ENCODE results near the gene CLECL1. TPM values are rescaled to one million over a fixed set of nuclear protein-coding genes. Genes with fewer than 3 reads are reported as not detected.
A peak's percentile ranks its signal among the peaks of the same experiment; 100 is the strongest.

Gene CLECL1
- 1.7 TPM for total RNA-seq
- long read RNA-seq = 0 reads

DNA sequence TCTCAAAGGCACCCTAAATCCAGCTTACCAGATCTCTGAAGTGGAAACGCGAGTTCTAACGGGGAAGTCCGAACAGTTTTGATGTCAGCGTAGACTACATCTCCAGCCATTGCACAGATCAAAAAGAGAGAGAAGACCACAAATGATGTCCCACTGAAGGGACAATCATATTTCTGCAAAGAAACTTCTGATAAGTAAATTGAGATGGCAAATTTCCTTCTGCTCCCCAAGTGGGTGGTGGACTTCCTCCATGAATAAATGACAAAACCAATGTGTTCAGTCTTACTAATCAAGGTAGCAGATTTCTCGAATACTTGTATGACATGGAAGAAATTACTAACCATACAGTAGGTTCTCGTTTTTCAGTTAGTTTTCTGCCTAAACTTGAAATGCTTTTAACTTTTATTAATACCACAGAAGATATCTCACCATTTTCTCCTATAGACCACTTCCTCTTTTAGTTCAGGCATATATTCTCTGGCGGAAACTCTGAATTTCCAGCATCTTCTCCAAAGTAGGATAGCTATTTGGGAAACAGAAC lies at the start of gene CLECL1:
Gene CLECL1, minus strand, starts transcription at position 177 of the 541 bp plus-strand sequence.
- ATAC-seq = no peak
- peak within 1 kb of the TSS; percentile 27 for H3K4me3 ChIP-seq
- peaks cover 7% of the 10 kb centered on the region for H3K4me1 ChIP-seq
- H3K27ac ChIP-seq = peak within 1 kb of the TSS; percentile 70
- H3K9me3 ChIP-seq = no peaks in the 10 kb centered on the region
- TF ChIP-seq CTCF (IDR thresholded peaks at IDR 0.05) = no peak
- H3K36me3 ChIP-seq = no peaks in the 10 kb centered on the region
- intact Hi-C loops (cut with DNase I) = no loop called here
- DNase-seq = no peak
- H3K27me3 ChIP-seq (ENCODE audit: low read depth) = no peaks in the 10 kb centered on the region

GRCh38 chr12:9781360-9781759 lies 48.5 kb upstream of the CLECL1 start:
- DNase-seq (no peak), ATAC-seq (no peak)
- Histone ChIP-seq H3K9me3 (no peaks in the 10 kb centered on the region), H3K4me1 (no peaks in the 10 kb centered on the region), H3K27me3 (ENCODE audit: low read depth) (no peaks in the 10 kb centered on the region), H3K27ac (no peak overlapping the region), H3K36me3 (no peaks in the 10 kb centered on the region), H3K4me3 (no peak overlapping the region)
- intact Hi-C loops (cut with DNase I) = no loop called here
- no peak for TF ChIP-seq CTCF (IDR thresholded peaks at IDR 0.05)

GRCh38 chr12:9779209-9779608 lies 46.3 kb upstream of the CLECL1 start:
- DNase-seq (no peak), ATAC-seq (no peak)
- no peaks in the 10 kb centered on the region for H3K36me3 ChIP-seq
- no peak overlapping the region for H3K27ac ChIP-seq
- H3K4me1 ChIP-seq = no peaks in the 10 kb centered on the region
- TF ChIP-seq CTCF (IDR thresholded peaks at IDR 0.05) = no peak
- intact Hi-C loops (cut with DNase I) = no loop called here
- no peak overlapping the region for H3K4me3 ChIP-seq
- no peaks in the 10 kb centered on the region for H3K27me3 ChIP-seq (ENCODE audit: low read depth)
- H3K9me3 ChIP-seq = no peaks in the 10 kb centered on the region

GRCh38 chr12:9776781-9777180 lies 43.9 kb upstream of the CLECL1 start:
- Histone ChIP-seq H3K4me1 (no peaks in the 10 kb centered on the region), H3K27me3 (ENCODE audit: low read depth) (no peaks in the 10 kb centered on the region), H3K27ac (no peak overlapping the region), H3K9me3 (no peaks in the 10 kb centered on the region), H3K36me3 (no peaks in the 10 kb centered on the region), H3K4me3 (no peak overlapping the region)
- DNase-seq (no peak), ATAC-seq (no peak)
- intact Hi-C loops (cut with DNase I) = no loop called here
- no peak for TF ChIP-seq CTCF (IDR thresholded peaks at IDR 0.05)

DNA sequence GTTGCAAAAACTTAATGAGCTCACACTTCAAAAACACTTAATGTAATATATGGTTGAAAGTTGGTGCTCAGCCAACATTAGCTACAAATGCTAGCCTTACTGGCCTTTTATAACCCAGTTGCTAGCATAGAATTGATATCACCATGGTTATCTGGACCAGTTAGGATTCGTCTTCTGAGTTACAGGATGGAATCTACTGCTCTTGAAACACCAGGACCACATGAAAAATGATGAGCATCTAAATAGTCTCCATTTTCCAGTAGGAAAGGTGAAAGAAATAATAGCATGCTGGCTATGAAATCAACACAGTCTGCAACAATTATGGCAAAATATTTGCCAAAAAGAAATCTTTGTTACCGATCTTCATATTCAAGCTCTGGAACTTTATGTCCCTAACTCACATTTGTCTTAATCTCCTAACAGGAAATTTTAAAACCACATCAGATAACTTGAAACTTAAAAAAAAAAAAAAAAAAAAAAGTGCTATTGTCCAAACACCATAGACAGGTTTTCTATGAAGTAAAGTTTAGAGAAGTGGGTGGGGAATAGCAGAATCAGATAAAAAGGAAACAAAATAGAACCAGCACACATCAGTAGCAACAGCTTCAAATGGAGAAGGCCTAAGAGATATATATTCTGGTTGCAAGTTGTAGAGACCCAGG lies 40.5 kb upstream of the CLECL1 start:
- Histone ChIP-seq H3K27ac (no peak overlapping the region), H3K4me1 (no peaks in the 10 kb centered on the region), H3K9me3 (no peaks in the 10 kb centered on the region), H3K4me3 (no peak overlapping the region), H3K27me3 (ENCODE audit: low read depth) (no peaks in the 10 kb centered on the region), H3K36me3 (no peaks in the 10 kb centered on the region)
- intact Hi-C loops (cut with DNase I) = no loop called here
- TF ChIP-seq CTCF (IDR thresholded peaks at IDR 0.05) = no peak
- ATAC-seq (no peak), DNase-seq (no peak)

Measured in lower lobe of right lung (tissue), 2 donors.